Hepatocyte (in vitro differentiated cells): ENCODE measurements around the gene PLCXD3.

Source experiments
- CTCF ChIP-seq: fragments of 200-600 bp; sonication (generic); IDR thresholded peaks from 2 replicates; pipeline ENCODE4 v1.5.1; 2016; ENCODE audit warnings: antibody characterized with exemption, mild to moderate bottlenecking; ENCODE audit not compliant: poor library complexity
- EZH2 ChIP-seq: fragments of 200-600 bp; sonication (generic); IDR thresholded peaks from 2 replicates; pipeline ENCODE4 v1.6.1; 2016; ENCODE audit warnings: antibody characterized with exemption, mild to moderate bottlenecking, borderline replicate concordance
- EZH2phosphoT487 ChIP-seq: fragments of 200-600 bp; sonication (generic); IDR thresholded peaks from one replicate; pipeline ENCODE4 v1.6.1; 2018; ENCODE audit warnings: antibody characterized with exemption, mild to moderate bottlenecking, low read depth, moderate library complexity; ENCODE audit not compliant: unreplicated experiment, severe bottlenecking

GRCh38 chr5:41305056-41305455 is 205.3 kb downstream of the PLCXD3 start:
- TF ChIP-seq CTCF (no peak), EZH2phosphoT487 (no peak), EZH2 (no peak)
